SK-MEL-5 (cell line): ENCODE measurements around the gene IREB2. TPM values are rescaled to one million over a fixed set of nuclear protein-coding genes. Genes with fewer than 3 reads are reported as not detected.

Source experiments
- total RNA-seq: library from RNA; depleted of rRNA; stranded (reverse); fragments of >200 nt; shearing (Covaris generic); gene quantifications from 2 replicates; pipeline ENCODE4 v1.2.3, GENCODE V29; 2014; rRNA removed

IREB2 gene
- total RNA-seq, 1 experiment from 2014 or later: 21.8 TPM

Other genes with a start within 250 kb of the IREB2 start
- gene ACSBG1, start 203.7 kb upstream of the IREB2 start, total RNA-seq: 2.4 and 5.5 TPM in 2 replicates
- 8.5 and 8.7 TPM in 2 replicates for gene DNAJA4, start 173.7 kb upstream of the IREB2 start, total RNA-seq
- 327 and 343 TPM in 2 replicates for gene SKIC8, start 138.6 kb upstream of the IREB2 start, total RNA-seq
- gene CRABP1, start 97.9 kb upstream of the IREB2 start, total RNA-seq: 0.51 TPM in 1 of 2 replicates, not detected in the other
- 4.8 and 6.6 TPM in 2 replicates for gene HYKK, start 69.4 kb downstream of the IREB2 start, total RNA-seq
- gene PSMA4, start 102.2 kb downstream of the IREB2 start, total RNA-seq: 253 and 260 TPM in 2 replicates
- gene CHRNA5, start 127.3 kb downstream of the IREB2 start, total RNA-seq: 12.6 and 17.5 TPM in 2 replicates
- 0.74 and 2.1 TPM in 2 replicates for gene CHRNA3, start 182.8 kb downstream of the IREB2 start, total RNA-seq
- gene CHRNB4, start 203.0 kb downstream of the IREB2 start, total RNA-seq: 0.05 and 0.08 TPM in 2 replicates